Liver (tissue), 9 donors: ENCODE results near the gene JPT2. TPM values are rescaled to one million over a fixed set of nuclear protein-coding genes. Genes with fewer than 3 reads are reported as not detected.

Source experiments
- DNase-seq: peaks from one replicate; pipeline ENCODE4 v3.0.0-alpha.2; 2017; ENCODE audit warnings: low spot score
- H3K27ac ChIP-seq, 2 donors: one replicate each; pipeline ENCODE4 v1.7.0; 2013; ENCODE audit warnings: inconsistent platforms in 2 of 2, low read length in 2 of 2, control low read depth in 1 of 2, low read depth in 1 of 2, mild to moderate bottlenecking in 1 of 2
- H3K27me3 ChIP-seq, 4 donors: one replicate each; pipeline versions ENCODE4 v1.6.1 to v1.7.0; 2013; ENCODE audit warnings: low read length in 3 of 4, inconsistent platforms in 1 of 4, mild to moderate bottlenecking in 1 of 4, moderate library complexity in 1 of 4; ENCODE audit not compliant: control insufficient read depth in 4 of 4, insufficient read depth in 4 of 4
- H3K36me3 ChIP-seq, 4 donors: one replicate each; pipeline versions ENCODE4 v1.6.1 to v1.7.0; 2013; ENCODE audit warnings: low read length in 3 of 4, mild to moderate bottlenecking in 3 of 4, low read depth in 1 of 4, moderate library complexity in 1 of 4; ENCODE audit not compliant: control insufficient read depth in 4 of 4, insufficient read depth in 3 of 4
- H3K4me1 ChIP-seq, 4 donors: one replicate each; pipeline versions ENCODE4 v1.6.1 to v1.7.0; 2013; ENCODE audit warnings: low read length in 3 of 4, mild to moderate bottlenecking in 3 of 4, moderate library complexity in 1 of 4; ENCODE audit not compliant: control insufficient read depth in 4 of 4, insufficient read depth in 4 of 4
- H3K4me3 ChIP-seq, 3 donors: one replicate each; pipeline versions ENCODE4 v1.6.1 to v1.7.0; 2013; ENCODE audit warnings: low read length in 3 of 3, control low read depth in 1 of 3, low read depth in 1 of 3, mild to moderate bottlenecking in 1 of 3
- H3K9ac ChIP-seq, 2 donors: one replicate each; pipeline ENCODE4 v1.7.0; 2013; ENCODE audit warnings: low read length in 2 of 2, mild to moderate bottlenecking in 2 of 2, moderate library complexity in 2 of 2, control low read depth in 1 of 2, low read depth in 1 of 2
- H3K9me3 ChIP-seq, 4 donors: one replicate each; pipeline versions ENCODE4 v1.6.1 to v1.7.0; 2013; ENCODE audit warnings: low read length in 3 of 4; ENCODE audit not compliant: control insufficient read depth in 4 of 4
- ATF3 ChIP-seq: IDR thresholded peaks from 2 replicates; pipeline ENCODE4 v1.6.1; 2016; ENCODE audit warnings: antibody characterized with exemption
- CTCF ChIP-seq: fragments of 150-350 bp; IDR thresholded peaks from 2 replicates; pipeline ENCODE4 v1.5.1; 2017; ENCODE audit warnings: improper control_type of control experiment, low read depth, low read length; ENCODE audit not compliant: missing input control
- EGR1 ChIP-seq, 2 donors: IDR thresholded peaks; 2 replicates each; pipeline ENCODE4 v1.6.1; 2016 to 2018; ENCODE audit warnings: antibody characterized with exemption in 2 of 2, low read depth in 2 of 2
- FOXA1 ChIP-seq: IDR thresholded peaks from 2 replicates; pipeline ENCODE4 v1.6.1; 2016; ENCODE audit warnings: antibody characterized with exemption
- FOXA2 ChIP-seq: IDR thresholded peaks from 2 replicates; pipeline ENCODE4 v1.6.1; 2016; ENCODE audit warnings: antibody characterized with exemption
- GABPA ChIP-seq, 2 donors: IDR thresholded peaks in 1 of 2; conservative IDR thresholded peaks in 1 of 2; 2 replicates each; pipeline ENCODE4 v1.6.1; 2016; ENCODE audit warnings: antibody characterized with exemption in 2 of 2, mild to moderate bottlenecking in 1 of 2, moderate library complexity in 1 of 2
- HNF4A ChIP-seq, 2 donors: conservative IDR thresholded peaks; 2 replicates each; pipeline ENCODE4 v1.6.1; 2016; ENCODE audit warnings: antibody characterized with exemption in 2 of 2, mild to moderate bottlenecking in 2 of 2
- HNF4G ChIP-seq: IDR thresholded peaks from 2 replicates; pipeline ENCODE4 v1.6.1; 2016; ENCODE audit warnings: antibody characterized with exemption
- JUND ChIP-seq, 2 donors: IDR thresholded peaks; 2 replicates each; pipeline ENCODE4 v1.6.1; 2016; ENCODE audit warnings: antibody characterized with exemption in 2 of 2
- MAX ChIP-seq: IDR thresholded peaks from 2 replicates; pipeline ENCODE4 v1.6.1; 2016; ENCODE audit warnings: antibody characterized with exemption
- RAD21 ChIP-seq, 2 donors: IDR thresholded peaks; 2 replicates each; pipeline ENCODE4 v1.6.1; 2016; ENCODE audit warnings: antibody characterized with exemption in 2 of 2, mild to moderate bottlenecking in 2 of 2
- REST ChIP-seq: IDR thresholded peaks from 2 replicates; pipeline ENCODE4 v1.6.1; 2016; ENCODE audit warnings: antibody characterized with exemption, mild to moderate bottlenecking
- RXRA ChIP-seq, 2 donors: IDR thresholded peaks; 2 replicates each; pipeline ENCODE4 v1.6.1; 2017 to 2018; ENCODE audit warnings: antibody characterized with exemption in 2 of 2, mild to moderate bottlenecking in 1 of 2
- SP1 ChIP-seq: IDR thresholded peaks from 2 replicates; pipeline ENCODE4 v1.6.1; 2018; ENCODE audit warnings: antibody characterized with exemption, mild to moderate bottlenecking
- TAF1 ChIP-seq: conservative IDR thresholded peaks from 2 replicates; pipeline ENCODE4 v1.6.1; 2016; ENCODE audit warnings: antibody characterized with exemption, mild to moderate bottlenecking
- YY1 ChIP-seq: IDR thresholded peaks from 2 replicates; pipeline ENCODE4 v1.6.1; 2016; ENCODE audit warnings: antibody characterized with exemption, mild to moderate bottlenecking
- ZBTB33 ChIP-seq: IDR thresholded peaks from 2 replicates; pipeline ENCODE4 v1.6.1; 2016; ENCODE audit warnings: antibody characterized with exemption
- WGBS: extraction: QIAGEN DNeasy Blood & Tissue Kit; methylation state at CpG from one replicate; pipeline ENCODE4 v1.1.7; 2013; 5-methylcytosine and 5-hydroxymethylcytosine counted together
- polyA plus RNA-seq, 2 donors: library from polyadenylated mRNA; stranded (reverse) in 1 of 2; unstranded in 1 of 2; fragments of 200-250 nt in 1 of 2; fragments of >200 nt in 1 of 2; fragmentation: Nextera tagmentation in 1 of 2; extraction: Ambion mirVana in 1 of 2; gene quantifications; one replicate each; pipeline versions ENCODE4 v1.2.1 to v1.2.3, GENCODE V29; 2013 to 2015
- total RNA-seq, 2 donors: library from RNA; depleted of rRNA; stranded (reverse); fragments of >200 nt; gene quantifications; one replicate each; pipeline ENCODE4 v1.2.3, GENCODE V29; 2014
- donor health status: healthy.
- donor health status: healthy.
- donor health status: healthy.
- donor health status: healthy.
- donor health status: healthy.

The JPT2 gene
- total and polyA plus RNA-seq, 4 donors = 7.4 to 32.6 (median 28.4) TPM

- Histone ChIP-seq H3K9me3 (no peaks in the 10 kb centered on the region), H3K36me3 (peaks cover 4 to 34% (median 14%) of the 10 kb centered on the region in 4 donors), H3K9ac (no peak overlapping the region), H3K4me1 (peaks cover 0 to 9% (median 6%) of the 10 kb centered on the region in 4 donors), H3K4me3 (no peak overlapping the region), H3K27ac (no peak overlapping the region), H3K27me3 (no peaks in the 10 kb centered on the region)
- WGBS = 96% methylated on average over 12 of the region's 12 CpGs
- no peak for DNase-seq
- TF ChIP-seq REST (no peak), HNF4G (no peak), ZBTB33 (no peak), EGR1 (IDR thresholded peaks at IDR 0.05; ENCODE audit: low read depth in 2 of 2) (no peak), YY1 (no peak), TAF1 (no peak), GABPA (IDR thresholded peaks at IDR 0.05 in 1 of 2, conservative IDR thresholded peaks at IDR 0.05 in 1 of 2) (no peak), FOXA1 (no peak), RAD21 (IDR thresholded peaks at IDR 0.05) (no peak)
Observed at GRCh38 chr16:1676661-1677060, 1.4 kb upstream of the JPT2 start.

- Histone ChIP-seq H3K27me3 (no peaks in the 10 kb centered on the region), H3K4me3 (no peak overlapping the region), H3K9ac (no peak overlapping the region), H3K4me1 (peaks cover 0 to 9% (median 6%) of the 10 kb centered on the region in 4 donors), H3K36me3 (peaks cover 0 to 27% (median 11%) of the 10 kb centered on the region in 4 donors), H3K27ac (no peak overlapping the region), H3K9me3 (no peaks in the 10 kb centered on the region)
- TF ChIP-seq RXRA (IDR thresholded peaks at IDR 0.05) (no peak), ZBTB33 (no peak), CTCF (no peak), HNF4A (conservative IDR thresholded peaks at IDR 0.05) (no peak), GABPA (IDR thresholded peaks at IDR 0.05 in 1 of 2, conservative IDR thresholded peaks at IDR 0.05 in 1 of 2) (no peak), JUND (IDR thresholded peaks at IDR 0.05) (no peak), MAX (no peak), FOXA2 (no peak), EGR1 (IDR thresholded peaks at IDR 0.05; ENCODE audit: low read depth in 2 of 2) (no peak), ATF3 (no peak), HNF4G (no peak), SP1 (no peak)
- WGBS = 93% methylated on average over 18 of the region's 18 CpGs
- no peak for DNase-seq
Observed at GRCh38 chr16:1677339-1677738, 740 bp upstream of the JPT2 start.
